Keratinocyte (primary cell): ENCODE results near the gene PRKAG2. TPM values are rescaled to one million over a fixed set of nuclear protein-coding genes. Genes with fewer than 3 reads are reported as not detected.

Experiments used
- DNase-seq: peaks from one replicate; pipeline ENCODE4 v3.0.0-alpha.2; 2011; ENCODE audit warnings: low read depth, missing footprints, low spot score
- FAIRE-seq: peaks from 2 replicates; lab custom pipeline; 2011; peaks lifted over from hg19 to GRCh38; lab: Jason Lieb, UNC
- H2AFZ ChIP-seq: 2 replicates; pipeline ENCODE4 v1.6.0; 2012; ENCODE audit warnings: low read length, control low read depth, inconsistent platforms; ENCODE audit not compliant: control insufficient read depth
- H3K27ac ChIP-seq: 2 replicates; pipeline ENCODE4 v1.5.1; 2011; ENCODE audit warnings: low read length; ENCODE audit not compliant: control insufficient read depth, insufficient read depth
- H3K27me3 ChIP-seq: 3 replicates; pipeline ENCODE4 v1.6.0; 2011; ENCODE audit warnings: low read length; ENCODE audit not compliant: control insufficient read depth, insufficient read depth; ENCODE audit errors: extremely low read depth
- H3K36me3 ChIP-seq, 2 experiments: 2 replicates in 1 of 2; 3 replicates in 1 of 2; pipeline ENCODE4 v1.5.1; 2011; ENCODE audit warnings: low read length in 2 of 2, mild to moderate bottlenecking in 1 of 2; ENCODE audit not compliant: control insufficient read depth in 2 of 2, insufficient read depth in 2 of 2; ENCODE audit errors: extremely low read depth in 1 of 2
- H3K4me1 ChIP-seq: 3 replicates; pipeline ENCODE4 v1.5.1; 2011; ENCODE audit warnings: low read length; ENCODE audit not compliant: control insufficient read depth, insufficient read depth; ENCODE audit errors: extremely low read depth
- H3K4me2 ChIP-seq: 3 replicates; pipeline ENCODE4 v1.6.0; 2011; ENCODE audit warnings: low read depth, low read length; ENCODE audit not compliant: control insufficient read depth, insufficient read depth; ENCODE audit errors: extremely low read depth
- H3K4me3 ChIP-seq, 3 experiments: fragments of 200-600 bp in 1 of 3; sonication (generic) in 1 of 3; 2 replicates in 2 of 3; 3 replicates in 1 of 3; pipeline ENCODE4 v1.5.1; 2011 to 2016; ENCODE audit warnings: low read length in 3 of 3, mild to moderate bottlenecking in 3 of 3, control low read depth in 2 of 3, inconsistent platforms in 1 of 3, low read depth in 1 of 3, mixed read lengths in 1 of 3, mixed run types in 1 of 3, moderate library complexity in 1 of 3; ENCODE audit not compliant: control insufficient read depth in 2 of 3, insufficient read depth in 2 of 3; ENCODE audit errors: extremely low read depth in 1 of 3
- H3K79me2 ChIP-seq: 2 replicates; pipeline ENCODE4 v1.6.0; 2012; ENCODE audit warnings: low read length; ENCODE audit not compliant: control insufficient read depth, insufficient read depth
- H3K9ac ChIP-seq: 3 replicates; pipeline ENCODE4 v1.6.0; 2011; ENCODE audit warnings: low read length; ENCODE audit not compliant: control insufficient read depth, insufficient read depth; ENCODE audit errors: extremely low read depth
- H3K9me1 ChIP-seq: 3 replicates; pipeline ENCODE4 v1.6.0; 2011; ENCODE audit warnings: low read length; ENCODE audit not compliant: control insufficient read depth, insufficient read depth; ENCODE audit errors: extremely low read depth
- H3K9me3 ChIP-seq: 2 replicates; pipeline ENCODE4 v1.5.1; 2012; ENCODE audit warnings: low read depth, low read length; ENCODE audit not compliant: control insufficient read depth
- H4K20me1 ChIP-seq: 3 replicates; pipeline ENCODE4 v1.6.0; 2011; ENCODE audit warnings: low read length; ENCODE audit not compliant: control insufficient read depth, insufficient read depth; ENCODE audit errors: extremely low read depth
- EZH2 ChIP-seq: IDR thresholded peaks from one replicate; pipeline ENCODE4 v1.6.1; 2012; ENCODE audit warnings: inconsistent platforms, mild to moderate bottlenecking, low read length, moderate library complexity
- dilution Hi-C: fragments of 300-500 bp; cut with MboI; formaldehyde crosslinking; loops from one replicate; pipeline ENCODE4 v1.7.0; 2020; ENCODE audit warnings: low sequenced_read_pairs; ENCODE audit not compliant: extremely low pct_ligation_motif_present
- polyA plus RNA-seq, 5 experiments: library from polyadenylated mRNA; depleted of rRNA in 3 of 5; stranded (reverse) in 3 of 5; stranded (forward) in 1 of 5; unstranded in 1 of 5; fragments of >200 nt; gene quantifications; 1 replicate in 1 of 5; 2 replicates in 3 of 5; 3 replicates in 1 of 5; pipeline versions ENCODE4 v1.2.1 to v1.2.3, GENCODE V29; 2011 to 2012; ENCODE audit warnings: missing spikeins in 2 of 5, low read depth in 1 of 5, low replicate concordance in 1 of 5
- TF ChIP-seq, protein P1 (sequence below), 3 experiments: IDR thresholded peaks in 1 of 3; conservative IDR thresholded peaks in 1 of 3; optimal IDR thresholded peaks in 1 of 3; 2 replicates in 2 of 3; 3 replicates in 1 of 3; pipeline versions ENCODE3 to v1.5.1; 2011; ENCODE audit warnings: low read length in 3 of 3, mild to moderate bottlenecking in 3 of 3, moderate library complexity in 2 of 3, control low read depth in 1 of 3, inconsistent platforms in 1 of 3; ENCODE audit not compliant: insufficient read depth in 2 of 3; ENCODE audit errors: extremely low read depth in 1 of 3

PRKAG2 gene
- polyA plus RNA-seq, 1 donor (not counting 4 experiments of a cell fraction or from before 2014, with no cell fraction given): 39.5 TPM

DNA sequence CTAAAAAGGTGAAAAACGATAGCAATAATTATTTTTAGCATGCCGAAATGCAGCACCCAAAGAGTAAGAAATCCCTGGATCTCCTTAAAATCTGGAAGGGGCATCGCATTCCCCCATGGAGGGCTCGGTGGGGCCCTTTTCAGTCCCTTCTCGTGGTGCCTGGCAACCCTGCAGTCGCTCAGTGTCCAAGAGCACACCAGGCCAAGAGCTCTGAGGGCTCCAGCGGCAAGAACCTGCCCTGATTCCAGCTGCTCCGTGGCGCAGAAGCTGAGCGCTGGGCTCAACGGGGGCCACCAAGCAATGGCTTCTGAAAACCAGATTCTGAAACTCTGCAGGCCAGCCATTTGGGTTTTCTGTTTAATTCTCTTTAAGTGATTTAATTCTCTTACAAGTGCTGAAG lies 131.2 kb downstream of the PRKAG2 start:
- H3K4me2 ChIP-seq: no peak overlapping the region
- H4K20me1 ChIP-seq: no peaks in the 10 kb centered on the region
- no peak overlapping the region for H2AFZ ChIP-seq
- FAIRE-seq (no peak), DNase-seq (no peak)
- peaks cover 2% of the 10 kb centered on the region for H3K4me1 ChIP-seq
- no peaks in the 10 kb centered on the region for H3K79me2 ChIP-seq
- no peak for TF ChIP-seq EZH2
- TF ChIP-seq, protein P1, sequence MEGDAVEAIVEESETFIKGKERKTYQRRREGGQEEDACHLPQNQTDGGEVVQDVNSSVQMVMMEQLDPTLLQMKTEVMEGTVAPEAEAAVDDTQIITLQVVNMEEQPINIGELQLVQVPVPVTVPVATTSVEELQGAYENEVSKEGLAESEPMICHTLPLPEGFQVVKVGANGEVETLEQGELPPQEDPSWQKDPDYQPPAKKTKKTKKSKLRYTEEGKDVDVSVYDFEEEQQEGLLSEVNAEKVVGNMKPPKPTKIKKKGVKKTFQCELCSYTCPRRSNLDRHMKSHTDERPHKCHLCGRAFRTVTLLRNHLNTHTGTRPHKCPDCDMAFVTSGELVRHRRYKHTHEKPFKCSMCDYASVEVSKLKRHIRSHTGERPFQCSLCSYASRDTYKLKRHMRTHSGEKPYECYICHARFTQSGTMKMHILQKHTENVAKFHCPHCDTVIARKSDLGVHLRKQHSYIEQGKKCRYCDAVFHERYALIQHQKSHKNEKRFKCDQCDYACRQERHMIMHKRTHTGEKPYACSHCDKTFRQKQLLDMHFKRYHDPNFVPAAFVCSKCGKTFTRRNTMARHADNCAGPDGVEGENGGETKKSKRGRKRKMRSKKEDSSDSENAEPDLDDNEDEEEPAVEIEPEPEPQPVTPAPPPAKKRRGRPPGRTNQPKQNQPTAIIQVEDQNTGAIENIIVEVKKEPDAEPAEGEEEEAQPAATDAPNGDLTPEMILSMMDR (optimal IDR thresholded peaks at IDR 0.05 in 1 of 3, IDR thresholded peaks at IDR 0.05 in 1 of 3, conservative IDR thresholded peaks at IDR 0.05 in 1 of 3; ENCODE audit: extremely low read depth in 1 of 3, insufficient read depth in 2 of 3, low read length in 3 of 3): no peak
- no peaks in the 10 kb centered on the region for H3K9me3 ChIP-seq
- H3K4me3 ChIP-seq: no peak overlapping the region
- H3K27ac ChIP-seq: no peak overlapping the region
- no peak overlapping the region for H3K9ac ChIP-seq
- no peaks in the 10 kb centered on the region for H3K9me1 ChIP-seq
- peaks cover 3% of the 10 kb centered on the region for H3K27me3 ChIP-seq
- H3K36me3 ChIP-seq: no peaks in the 10 kb centered on the region
- dilution Hi-C loops: no loop called here

DNA sequence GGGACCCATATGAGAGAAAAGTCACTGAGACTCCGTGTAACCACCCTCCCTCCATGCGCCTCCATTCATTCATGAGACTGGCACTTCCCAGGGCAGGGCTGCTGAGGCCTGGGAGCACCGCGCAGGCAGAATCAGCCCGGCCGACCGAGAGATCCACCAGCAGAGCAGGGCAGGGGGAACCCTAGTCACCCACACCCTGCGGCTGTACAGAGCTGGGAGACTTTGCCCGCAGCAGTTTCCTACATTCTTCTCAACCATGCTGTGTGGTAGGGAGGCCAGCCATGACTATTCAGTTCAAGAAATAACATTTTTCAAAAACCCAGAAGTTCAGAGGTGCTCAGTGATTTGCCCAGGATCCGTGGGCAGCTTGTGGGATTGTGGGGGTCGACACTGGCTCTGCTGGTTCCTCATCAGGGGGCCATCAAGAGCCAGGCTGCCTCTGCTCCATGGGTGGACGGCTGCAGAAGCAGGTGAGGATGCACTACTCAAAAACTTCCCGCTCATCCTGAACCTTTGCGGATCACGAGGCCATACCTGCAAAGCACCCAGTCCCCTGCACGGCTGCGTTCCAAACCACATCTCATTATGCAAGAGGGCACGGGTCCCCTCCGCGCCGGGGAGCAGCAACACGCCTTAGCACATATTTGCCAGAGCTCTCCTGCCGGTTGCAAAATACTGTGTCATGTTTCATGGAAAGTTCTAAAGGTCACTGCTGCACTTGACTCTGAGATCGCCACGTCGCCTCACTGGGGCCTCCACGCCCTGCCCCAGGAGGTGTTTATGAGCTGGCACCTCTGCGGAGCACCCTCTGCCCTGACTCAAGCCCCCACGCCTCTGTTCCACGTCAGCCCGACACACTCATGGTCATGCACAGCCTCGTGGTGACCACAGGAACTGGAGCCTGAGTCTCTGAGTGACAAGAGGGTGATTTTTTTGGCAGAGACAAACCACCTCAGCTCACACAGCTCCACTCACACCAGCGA lies 132.0 kb downstream of the PRKAG2 start:
- Histone ChIP-seq H3K4me3 (no peak overlapping the region), H3K79me2 (no peaks in the 10 kb centered on the region), H4K20me1 (no peaks in the 10 kb centered on the region), H3K9ac (no peak overlapping the region), H3K27me3 (peaks cover 3% of the 10 kb centered on the region), H3K9me3 (no peaks in the 10 kb centered on the region), H3K4me2 (no peak overlapping the region), H3K27ac (no peak overlapping the region), H3K36me3 (no peaks in the 10 kb centered on the region), H2AFZ (no peak overlapping the region), H3K4me1 (no peaks in the 10 kb centered on the region), H3K9me1 (no peaks in the 10 kb centered on the region)
- TF ChIP-seq, protein P1 (optimal IDR thresholded peaks at IDR 0.05 in 1 of 3, IDR thresholded peaks at IDR 0.05 in 1 of 3, conservative IDR thresholded peaks at IDR 0.05 in 1 of 3; ENCODE audit: extremely low read depth in 1 of 3, insufficient read depth in 2 of 3, low read length in 3 of 3): no peak
- TF ChIP-seq EZH2: no peak
- dilution Hi-C loops: no loop called here
- DNase-seq: no peak
- FAIRE-seq: no peak
